Keratinocyte (primary cell): Measurements from ENCODE around the gene PRAF2. TPM values are rescaled to one million over a fixed set of nuclear protein-coding genes. Genes with fewer than 3 reads are reported as not detected.

Source experiments
- DNase-seq: peaks from one replicate; pipeline ENCODE4 v3.0.0-alpha.2; 2011; ENCODE audit warnings: low read depth, missing footprints, low spot score
- FAIRE-seq: peaks from 2 replicates; lab custom pipeline; 2011; peaks lifted over from hg19 to GRCh38; lab: Jason Lieb, UNC
- H2AFZ ChIP-seq: 2 replicates; pipeline ENCODE4 v1.6.0; 2012; ENCODE audit warnings: low read length, control low read depth, inconsistent platforms; ENCODE audit not compliant: control insufficient read depth
- H3K27ac ChIP-seq: 2 replicates; pipeline ENCODE4 v1.5.1; 2011; ENCODE audit warnings: low read length; ENCODE audit not compliant: control insufficient read depth, insufficient read depth
- H3K27me3 ChIP-seq: 3 replicates; pipeline ENCODE4 v1.6.0; 2011; ENCODE audit warnings: low read length; ENCODE audit not compliant: control insufficient read depth, insufficient read depth; ENCODE audit errors: extremely low read depth
- H3K36me3 ChIP-seq, 2 experiments: 2 replicates in 1 of 2; 3 replicates in 1 of 2; pipeline ENCODE4 v1.5.1; 2011; ENCODE audit warnings: low read length in 2 of 2, mild to moderate bottlenecking in 1 of 2; ENCODE audit not compliant: control insufficient read depth in 2 of 2, insufficient read depth in 2 of 2; ENCODE audit errors: extremely low read depth in 1 of 2
- H3K4me1 ChIP-seq: 3 replicates; pipeline ENCODE4 v1.5.1; 2011; ENCODE audit warnings: low read length; ENCODE audit not compliant: control insufficient read depth, insufficient read depth; ENCODE audit errors: extremely low read depth
- H3K4me2 ChIP-seq: 3 replicates; pipeline ENCODE4 v1.6.0; 2011; ENCODE audit warnings: low read depth, low read length; ENCODE audit not compliant: control insufficient read depth, insufficient read depth; ENCODE audit errors: extremely low read depth
- H3K4me3 ChIP-seq, 3 experiments: fragments of 200-600 bp in 1 of 3; sonication (generic) in 1 of 3; 2 replicates in 2 of 3; 3 replicates in 1 of 3; pipeline ENCODE4 v1.5.1; 2011 to 2016; ENCODE audit warnings: low read length in 3 of 3, mild to moderate bottlenecking in 3 of 3, control low read depth in 2 of 3, inconsistent platforms in 1 of 3, low read depth in 1 of 3, mixed read lengths in 1 of 3, mixed run types in 1 of 3, moderate library complexity in 1 of 3; ENCODE audit not compliant: control insufficient read depth in 2 of 3, insufficient read depth in 2 of 3; ENCODE audit errors: extremely low read depth in 1 of 3
- H3K79me2 ChIP-seq: 2 replicates; pipeline ENCODE4 v1.6.0; 2012; ENCODE audit warnings: low read length; ENCODE audit not compliant: control insufficient read depth, insufficient read depth
- H3K9ac ChIP-seq: 3 replicates; pipeline ENCODE4 v1.6.0; 2011; ENCODE audit warnings: low read length; ENCODE audit not compliant: control insufficient read depth, insufficient read depth; ENCODE audit errors: extremely low read depth
- H3K9me1 ChIP-seq: 3 replicates; pipeline ENCODE4 v1.6.0; 2011; ENCODE audit warnings: low read length; ENCODE audit not compliant: control insufficient read depth, insufficient read depth; ENCODE audit errors: extremely low read depth
- H3K9me3 ChIP-seq: 2 replicates; pipeline ENCODE4 v1.5.1; 2012; ENCODE audit warnings: low read depth, low read length; ENCODE audit not compliant: control insufficient read depth
- H4K20me1 ChIP-seq: 3 replicates; pipeline ENCODE4 v1.6.0; 2011; ENCODE audit warnings: low read length; ENCODE audit not compliant: control insufficient read depth, insufficient read depth; ENCODE audit errors: extremely low read depth
- CTCF ChIP-seq, 3 experiments: IDR thresholded peaks in 1 of 3; conservative IDR thresholded peaks in 1 of 3; optimal IDR thresholded peaks in 1 of 3; 2 replicates in 2 of 3; 3 replicates in 1 of 3; pipeline versions ENCODE3 to v1.5.1; 2011; ENCODE audit warnings: low read length in 3 of 3, mild to moderate bottlenecking in 3 of 3, moderate library complexity in 2 of 3, control low read depth in 1 of 3, inconsistent platforms in 1 of 3; ENCODE audit not compliant: insufficient read depth in 2 of 3; ENCODE audit errors: extremely low read depth in 1 of 3
- EZH2 ChIP-seq: IDR thresholded peaks from one replicate; pipeline ENCODE4 v1.6.1; 2012; ENCODE audit warnings: inconsistent platforms, mild to moderate bottlenecking, low read length, moderate library complexity
- dilution Hi-C: fragments of 300-500 bp; cut with MboI; formaldehyde crosslinking; loops from one replicate; pipeline ENCODE4 v1.7.0; 2020; ENCODE audit warnings: low sequenced_read_pairs; ENCODE audit not compliant: extremely low pct_ligation_motif_present
- polyA minus RNA-seq, 3 experiments: library from RNA; depleted of rRNA, polyadenylated mRNA; stranded (reverse); fragments of >200 nt; gene quantifications; 1 replicate in 1 of 3; 2 replicates in 1 of 3; 3 replicates in 1 of 3; pipeline ENCODE4 v1.2.3, GENCODE V29; 2011
- polyA plus RNA-seq, 5 experiments: library from polyadenylated mRNA; depleted of rRNA in 3 of 5; stranded (reverse) in 3 of 5; stranded (forward) in 1 of 5; unstranded in 1 of 5; fragments of >200 nt; gene quantifications; 1 replicate in 1 of 5; 2 replicates in 3 of 5; 3 replicates in 1 of 5; pipeline versions ENCODE4 v1.2.1 to v1.2.3, GENCODE V29; 2011 to 2012; ENCODE audit warnings: missing spikeins in 2 of 5, low read depth in 1 of 5, low replicate concordance in 1 of 5

PRAF2 gene
- polyA plus RNA-seq (4.0 to 9.8 TPM (median 6.9 TPM) in 3 replicates), polyA minus RNA-seq (5.9 to 21.2 TPM (median 7.1 TPM) in 3 replicates)
- polyA plus RNA-seq (2011; ENCODE audit: low read depth): 5.1 TPM
- 11.9 and 16.5 TPM in 2 replicates for polyA plus RNA-seq (2011; cell fraction: cytosol; rRNA removed)
- 8.0 and 11.0 TPM in 2 replicates for polyA plus RNA-seq (2011; cell fraction: nucleus; rRNA removed)
- polyA plus RNA-seq (2012; ENCODE audit: low replicate concordance): 16.1 and 21.4 TPM in 2 replicates
- polyA minus RNA-seq (2011; cell fraction: cytosol; rRNA and poly(A)+ RNA removed): 18.4 TPM
- polyA minus RNA-seq (2011; cell fraction: nucleus; rRNA and poly(A)+ RNA removed): 4.6 and 5.0 TPM in 2 replicates

- Histone ChIP-seq H3K9me3 (no peaks in the 10 kb centered on the region), H3K4me1 (peaks cover 2% of the 10 kb centered on the region), H3K9ac (peak within 1 kb of the TSS; percentile 52), H3K4me3 (peak within 1 kb of the TSS; percentile 49 to 67 (median 66)), H3K27me3 (no peaks in the 10 kb centered on the region), H3K9me1 (no peaks in the 10 kb centered on the region), H3K79me2 (no peaks in the 10 kb centered on the region), H3K36me3 (peaks cover 0 to 2% of the 10 kb centered on the region in 2 experiments), H3K4me2 (peak within 1 kb of the TSS; percentile 62), H4K20me1 (no peaks in the 10 kb centered on the region), H2AFZ (peak within 1 kb of the TSS; percentile 53), H3K27ac (no peak within 1 kb of the TSS)
- dilution Hi-C loops: no loop called here
- FAIRE-seq: peak; percentile 26
- TF ChIP-seq CTCF (optimal IDR thresholded peaks at IDR 0.05 in 1 of 3, IDR thresholded peaks at IDR 0.05 in 1 of 3, conservative IDR thresholded peaks at IDR 0.05 in 1 of 3; ENCODE audit: extremely low read depth in 1 of 3, insufficient read depth in 2 of 3, low read length in 3 of 3) (no peak), EZH2 (no peak)
- peak; percentile 38 for DNase-seq
Observed at GRCh38 chrX:49073601-49074575, at the start of gene PRAF2. TSS of gene PRAF2 (minus strand) at chrX:49074002. CDS start at chrX:49073987, 15 bp downstream.

GRCh38 chrX:49122499-49122898, 48.7 kb upstream of the PRAF2 start:
- no peaks in the 10 kb centered on the region for H3K9me1 ChIP-seq
- H4K20me1 ChIP-seq: no peaks in the 10 kb centered on the region
- no peaks in the 10 kb centered on the region for H3K9me3 ChIP-seq
- peak overlapping the region; percentile 91 for H3K9ac ChIP-seq
- peak overlapping the region; percentile 48 to 75 (median 70) for H3K4me3 ChIP-seq
- H3K27me3 ChIP-seq: no peaks in the 10 kb centered on the region
- H3K4me1 ChIP-seq: no peaks in the 10 kb centered on the region
- no peak overlapping the region for H3K27ac ChIP-seq
- H3K36me3 ChIP-seq: peaks cover 0 to 4% of the 10 kb centered on the region in 2 experiments
- H3K79me2 ChIP-seq: peaks cover 16% of the 10 kb centered on the region
- TF ChIP-seq CTCF (optimal IDR thresholded peaks at IDR 0.05 in 1 of 3, IDR thresholded peaks at IDR 0.05 in 1 of 3, conservative IDR thresholded peaks at IDR 0.05 in 1 of 3; ENCODE audit: extremely low read depth in 1 of 3, insufficient read depth in 2 of 3, low read length in 3 of 3) (no peak), EZH2 (no peak)
- dilution Hi-C loops: no loop called here
- DNase-seq: no peak
- H2AFZ ChIP-seq: no peak overlapping the region
- H3K4me2 ChIP-seq: peak overlapping the region; percentile 73
- FAIRE-seq: no peak
